ENCODE results near the gene IGLL5.

Gene IGLL5

GRCh38 chr22:22863001-22863400 lies 24.6 kb upstream of the IGLL5 start:
- no peak for DNase-seq (ENCODE audit: low read depth in 3 of 3)

- peak in 1 of 3 donors; percentile 17 for DNase-seq (ENCODE audit: low read depth in 3 of 3)
These were observed 22.1 kb upstream of the IGLL5 start for GRCh38 chr22:22865311-22866072.

- DNase-seq (ENCODE audit: low read depth in 3 of 3) = no peak
These were observed 21.1 kb upstream of the IGLL5 start for GRCh38 chr22:22866381-22867111.

- DNase-seq (ENCODE audit: low read depth in 3 of 3) = no peak
These were observed 19.5 kb upstream of the IGLL5 start for GRCh38 chr22:22867996-22868715.

- DNase-seq (ENCODE audit: low read depth in 3 of 3) = no peak
These were observed 16.8 kb upstream of the IGLL5 start for GRCh38 chr22:22870577-22871404.

GRCh38 chr22:22871536-22872278 lies 15.9 kb upstream of the IGLL5 start:
- no peak for DNase-seq (ENCODE audit: low read depth in 3 of 3)

GRCh38 chr22:22872722-22873708 lies 14.6 kb upstream of the IGLL5 start:
- DNase-seq (ENCODE audit: low read depth in 3 of 3) = no peak

GRCh38 chr22:22877523-22878210 lies 9.9 kb upstream of the IGLL5 start:
- peak; percentile 57 to 69 (median 58) for DNase-seq (ENCODE audit: low read depth in 3 of 3)

- no peak for DNase-seq (ENCODE audit: low read depth in 3 of 3)
These were observed 9.4 kb upstream of the IGLL5 start for GRCh38 chr22:22878211-22878570.

- DNase-seq (ENCODE audit: low read depth in 3 of 3) = no peak
These were observed 8.6 kb upstream of the IGLL5 start for GRCh38 chr22:22878801-22879674.

- no peak for DNase-seq (ENCODE audit: low read depth in 3 of 3)
These were observed 7.9 kb upstream of the IGLL5 start for GRCh38 chr22:22879675-22880155.

GRCh38 chr22:22880645-22881044 lies 7.0 kb upstream of the IGLL5 start:
- DNase-seq (ENCODE audit: low read depth in 3 of 3) = no peak

GRCh38 chr22:22881116-22882000 lies 6.3 kb upstream of the IGLL5 start:
- DNase-seq (ENCODE audit: low read depth in 3 of 3) = no peak

- DNase-seq (ENCODE audit: low read depth in 3 of 3) = no peak
These were observed 5.4 kb upstream of the IGLL5 start for GRCh38 chr22:22882033-22882717.

- no peak for DNase-seq (ENCODE audit: low read depth in 3 of 3)
These were observed 4.4 kb upstream of the IGLL5 start for GRCh38 chr22:22883090-22883727.
